ENCODE data around the gene TEAD2.
"Not testable (repeated sequence)": the region's sequence is repeated elsewhere in the genome, so short reads cannot be mapped to it uniquely, and the experiment has no call there.

TEAD2 gene

DNA sequence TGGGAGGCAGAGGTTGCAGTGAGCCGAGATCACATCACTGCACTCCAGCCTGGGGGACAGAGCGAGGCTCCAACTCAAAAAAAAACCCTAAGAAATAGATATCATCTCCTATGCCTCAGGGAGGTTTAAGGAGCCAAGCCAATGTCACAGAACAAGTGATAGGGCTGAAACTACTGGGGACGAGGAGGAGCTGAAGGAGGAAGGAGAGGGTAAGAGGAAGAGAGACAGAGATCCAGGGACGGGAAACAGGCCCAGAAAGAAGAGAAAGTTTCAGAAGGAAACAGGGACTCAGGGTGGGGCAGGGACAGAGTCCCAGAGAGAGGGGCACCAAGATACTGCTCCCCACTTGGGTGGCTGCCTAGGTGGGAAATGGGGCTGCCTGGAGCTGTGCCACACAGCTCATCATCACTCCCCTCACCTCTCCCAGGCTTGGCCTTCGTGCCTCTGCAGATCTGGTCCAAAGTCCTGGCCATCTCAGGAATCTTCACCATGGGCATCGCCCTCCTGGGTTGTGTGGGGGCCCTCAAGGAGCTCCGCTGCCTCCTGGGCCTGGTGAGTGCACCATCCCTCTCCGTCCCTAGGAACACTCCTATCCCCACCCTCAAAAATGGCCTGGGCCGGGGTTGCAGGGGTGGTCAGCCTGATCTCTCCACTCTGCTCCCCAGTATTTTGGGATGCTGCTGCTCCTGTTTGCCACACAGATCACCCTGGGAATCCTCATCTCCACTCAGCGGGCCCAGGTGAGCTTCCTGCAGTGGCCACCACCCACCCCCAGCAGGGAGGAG is 25.5 kb downstream of the TEAD2 start:
- peaks cover 4% of the 10 kb centered on the region; the same call in 1 of the 2 replicates for H3K36me3 ChIP-seq (ENCODE audit: insufficient read depth, low read length)
- H3K9me3 ChIP-seq (ENCODE audit: control insufficient read depth, insufficient read depth, low read length): no peaks in the 10 kb centered on the region
- H3K4me1 ChIP-seq (ENCODE audit: insufficient read depth, low read length): peaks cover 3% of the 10 kb centered on the region; the same call in 1 of the 2 replicates
- H3K9ac ChIP-seq (ENCODE audit: low read depth, low read length): no peak overlapping the region

DNA sequence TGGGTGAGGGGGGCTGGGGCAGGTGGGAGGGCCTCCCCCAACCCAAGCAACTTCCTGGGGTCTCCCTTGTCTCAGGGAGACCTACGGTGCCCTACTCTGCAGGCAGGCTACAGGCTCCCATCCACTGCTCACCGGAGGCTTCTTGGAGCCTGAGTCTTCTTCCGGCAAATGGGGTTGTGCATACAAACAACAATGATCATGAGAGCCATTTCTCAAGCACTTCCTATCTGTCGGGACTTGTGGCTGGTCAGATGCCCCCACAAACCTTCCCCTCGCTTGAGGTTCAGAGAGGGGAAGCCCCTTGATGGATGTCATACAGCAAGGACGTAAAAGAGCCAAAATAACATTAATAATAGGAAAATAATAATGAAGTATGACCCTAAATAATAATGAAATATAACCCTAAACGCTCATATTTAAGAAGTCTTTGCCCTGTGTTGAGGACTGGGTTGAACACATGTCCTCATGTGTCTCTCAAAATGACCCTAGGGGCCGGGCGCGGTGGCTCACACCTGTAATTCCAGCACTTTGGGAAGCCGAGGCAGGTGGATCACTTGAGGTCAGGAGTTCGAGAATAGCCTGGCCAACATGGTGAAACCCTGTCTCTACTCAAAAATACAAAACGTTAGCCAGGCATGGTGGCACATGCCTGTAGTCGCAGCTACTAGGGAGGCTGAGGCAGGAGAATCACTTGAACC is 26.3 kb downstream of the TEAD2 start:
- Histone ChIP-seq H3K4me1 (ENCODE audit: insufficient read depth, low read length) (peaks cover 3% of the 10 kb centered on the region; the same call in 1 of the 2 replicates), H3K36me3 (ENCODE audit: insufficient read depth, low read length) (no peaks in the 10 kb centered on the region), H3K9ac (ENCODE audit: low read depth, low read length) (no peak overlapping the region), H3K9me3 (ENCODE audit: control insufficient read depth, insufficient read depth, low read length) (no peaks in the 10 kb centered on the region)

DNA sequence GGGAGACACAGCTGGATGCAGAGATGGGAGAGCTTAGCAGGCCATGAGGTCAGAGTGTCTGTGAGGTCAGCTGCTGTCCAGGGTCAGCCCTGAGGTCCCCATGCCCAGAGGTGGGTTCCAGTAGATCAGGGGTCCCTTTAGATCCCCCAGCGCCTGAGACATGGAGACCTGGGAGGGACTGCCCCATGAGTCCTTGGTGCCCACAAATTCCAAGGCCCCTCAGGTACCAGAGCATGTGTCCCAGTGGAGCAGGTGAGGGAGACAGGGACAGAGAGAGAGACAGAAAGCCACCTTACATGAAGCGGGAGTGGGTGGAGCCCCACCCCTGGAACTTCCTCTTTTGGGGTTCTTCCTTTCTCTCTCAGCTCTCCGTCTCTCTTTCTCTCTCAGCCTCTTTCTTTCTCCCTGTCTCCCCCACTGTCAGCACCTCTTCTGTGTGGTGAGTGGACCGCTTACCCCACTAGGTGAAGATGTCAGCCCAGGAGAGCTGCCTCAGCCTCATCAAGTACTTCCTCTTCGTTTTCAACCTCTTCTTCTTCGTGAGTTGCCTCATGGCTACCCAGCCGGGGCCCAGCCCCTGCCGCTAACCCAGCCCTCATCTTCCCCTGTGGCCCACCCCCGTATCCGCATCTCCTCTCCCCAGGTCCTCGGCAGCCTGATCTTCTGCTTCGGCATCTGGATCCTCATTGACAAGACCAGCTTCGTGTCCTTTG is 27.0 kb downstream of the TEAD2 start, which contains the start of gene CD37:
TSS of gene CD37 (plus strand) at position 336 of the 713 bp plus-strand sequence. CDS start at position 471, 135 bp downstream.
- H3K9me3 ChIP-seq (ENCODE audit: control insufficient read depth, insufficient read depth, low read length): no peaks in the 10 kb centered on the region
- no peaks in the 10 kb centered on the region for H3K36me3 ChIP-seq (ENCODE audit: insufficient read depth, low read length)
- peaks cover 3% of the 10 kb centered on the region; the same call in 1 of the 2 replicates for H3K4me1 ChIP-seq (ENCODE audit: insufficient read depth, low read length)
- H3K9ac ChIP-seq (ENCODE audit: low read depth, low read length): no peak within 1 kb of the TSS

DNA sequence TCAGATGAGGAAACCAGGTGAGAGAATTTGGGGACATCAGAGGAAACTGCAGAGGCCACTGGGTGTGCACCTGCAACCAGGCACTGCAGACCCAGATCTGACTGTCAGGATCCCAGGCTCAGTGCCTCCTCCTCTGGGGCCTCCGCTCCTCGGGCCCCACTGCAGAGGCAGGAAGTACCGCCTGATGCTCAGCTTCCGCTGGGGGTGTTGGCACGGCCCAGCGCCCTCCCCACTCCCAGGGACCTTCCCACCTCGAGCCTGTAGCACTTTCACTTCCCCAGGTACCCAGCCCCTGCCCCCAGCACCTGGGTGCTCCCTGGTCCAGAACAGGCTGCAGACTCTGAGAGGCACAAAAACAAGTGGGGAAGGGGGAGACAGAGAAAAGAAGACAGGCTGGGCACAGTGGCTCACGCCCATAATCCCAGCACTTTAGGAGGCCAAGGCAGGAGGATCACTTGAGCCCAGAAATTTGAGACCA is 28.4 kb downstream of the TEAD2 start:
- peaks cover 3% of the 10 kb centered on the region; the same call in 1 of the 2 replicates for H3K4me1 ChIP-seq (ENCODE audit: insufficient read depth, low read length)
- no peak overlapping the region for H3K9ac ChIP-seq (ENCODE audit: low read depth, low read length)
- no peaks in the 10 kb centered on the region for H3K9me3 ChIP-seq (ENCODE audit: control insufficient read depth, insufficient read depth, low read length)
- no peaks in the 10 kb centered on the region for H3K36me3 ChIP-seq (ENCODE audit: insufficient read depth, low read length)

DNA sequence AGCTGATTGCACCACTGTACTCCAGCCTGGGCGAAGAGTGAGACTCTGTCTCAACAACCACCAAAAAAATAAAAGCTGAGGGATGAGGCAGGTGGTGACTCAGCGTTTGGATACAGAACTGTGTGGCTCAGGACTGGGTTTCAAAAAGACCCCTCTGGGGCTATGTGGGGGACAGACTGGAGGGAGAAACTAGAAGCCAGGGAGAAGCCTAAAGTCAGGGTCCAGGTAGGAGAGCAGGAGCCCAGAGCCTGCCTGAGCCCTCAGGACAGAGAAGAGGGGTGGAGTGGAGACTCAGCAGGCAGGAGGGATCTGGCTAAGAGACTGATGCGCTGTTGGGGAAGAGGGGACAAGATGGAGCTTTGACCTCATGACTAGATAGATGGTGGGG is 28.8 kb downstream of the TEAD2 start:
- Histone ChIP-seq H3K9me3 (ENCODE audit: control insufficient read depth, insufficient read depth, low read length) (no peaks in the 10 kb centered on the region), H3K4me1 (ENCODE audit: insufficient read depth, low read length) (peaks cover 3% of the 10 kb centered on the region; the same call in 1 of the 2 replicates), H3K9ac (ENCODE audit: low read depth, low read length) (no peak overlapping the region), H3K36me3 (ENCODE audit: insufficient read depth, low read length) (no peaks in the 10 kb centered on the region; the same call in 1 of the 2 replicates)

DNA sequence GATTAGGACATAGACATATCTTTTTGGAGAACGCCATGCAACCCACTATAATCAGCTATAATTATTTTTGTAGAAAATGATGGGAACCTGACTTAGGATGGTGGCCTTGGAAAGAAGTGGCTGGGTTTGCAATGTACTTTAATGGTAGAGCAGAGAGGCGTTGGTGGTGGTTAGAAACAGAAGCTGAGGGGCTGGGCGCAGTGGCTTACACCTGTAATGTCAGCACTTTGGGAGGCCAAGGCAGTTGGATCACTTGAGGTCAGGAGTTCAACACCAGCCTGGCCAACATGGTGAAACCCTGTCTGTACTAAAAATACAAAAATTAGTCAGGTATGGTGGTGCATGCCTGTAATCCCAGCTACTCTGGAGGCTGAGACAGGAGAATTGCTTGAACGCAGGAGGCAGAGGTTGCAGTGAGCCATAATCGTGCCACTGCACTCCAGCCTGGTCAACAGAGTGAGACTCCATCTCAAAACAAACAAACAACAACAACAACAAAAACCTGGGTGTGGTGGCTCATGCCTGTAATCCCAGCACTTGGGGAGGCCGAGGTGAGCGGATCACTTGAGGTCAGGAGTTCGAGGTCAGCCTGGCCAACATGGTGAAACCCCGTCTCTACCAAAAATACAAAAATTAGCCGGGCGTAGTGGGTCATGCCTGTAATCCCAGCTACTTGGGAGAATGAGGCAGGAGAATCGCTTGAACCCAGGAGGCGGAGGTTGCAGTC is 29.4 kb downstream of the TEAD2 start:
- H3K4me1 ChIP-seq (ENCODE audit: insufficient read depth, low read length); H3K36me3 ChIP-seq (ENCODE audit: insufficient read depth, low read length); H3K9ac ChIP-seq (ENCODE audit: low read depth, low read length); H3K9me3 ChIP-seq (ENCODE audit: control insufficient read depth, insufficient read depth, low read length): not testable (repeated sequence)

DNA sequence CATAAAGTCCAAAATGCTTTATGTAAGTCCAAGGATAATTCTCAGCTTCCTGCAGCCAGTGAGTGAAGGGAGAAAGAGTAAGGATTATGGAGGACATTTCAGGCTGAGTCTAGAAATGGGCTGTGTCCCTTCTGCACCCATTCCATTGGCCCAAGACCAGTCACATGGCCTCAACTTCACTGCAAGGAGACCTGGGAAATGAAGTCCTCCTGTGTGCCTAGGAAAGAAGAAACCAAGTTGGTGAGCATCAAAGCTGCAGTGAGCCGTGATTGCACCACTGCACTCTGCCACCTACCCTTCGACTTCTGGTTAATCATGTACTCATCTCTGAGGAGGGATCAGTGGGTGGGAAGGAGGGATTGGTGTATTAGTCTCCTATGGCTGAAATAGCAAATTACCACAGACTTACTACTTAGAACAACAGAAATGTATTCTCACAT is 30.6 kb downstream of the TEAD2 start:
- no peak overlapping the region for H3K9ac ChIP-seq (ENCODE audit: low read depth, low read length)
- no peaks in the 10 kb centered on the region; the same call in 1 of the 2 replicates for H3K4me1 ChIP-seq (ENCODE audit: insufficient read depth, low read length)
- H3K36me3 ChIP-seq (ENCODE audit: insufficient read depth, low read length): no peaks in the 10 kb centered on the region; the same call in 1 of the 2 replicates
- H3K9me3 ChIP-seq (ENCODE audit: control insufficient read depth, insufficient read depth, low read length): no peaks in the 10 kb centered on the region

DNA sequence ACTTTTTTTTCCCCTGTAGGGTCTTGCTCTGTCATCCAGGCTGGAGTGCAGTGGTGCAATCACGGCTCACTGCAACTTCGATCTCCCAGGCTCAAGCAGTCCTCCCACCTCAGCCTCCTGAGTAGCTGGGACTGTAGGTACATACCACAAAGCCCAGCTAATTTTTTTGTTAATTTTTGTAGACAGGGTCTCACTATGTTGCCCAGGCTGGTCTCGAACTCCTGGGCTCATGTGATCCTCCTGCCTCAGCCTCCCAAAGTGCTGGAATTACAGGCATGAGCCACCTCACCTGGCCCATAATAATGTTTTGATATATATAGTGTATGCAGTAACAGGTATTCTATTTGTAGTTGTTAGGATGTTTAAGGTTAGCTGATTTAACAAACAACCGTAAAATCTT is 31.0 kb downstream of the TEAD2 start:
- not testable (repeated sequence) for H3K4me1 ChIP-seq (ENCODE audit: insufficient read depth, low read length); H3K9me3 ChIP-seq (ENCODE audit: control insufficient read depth, insufficient read depth, low read length); H3K36me3 ChIP-seq (ENCODE audit: insufficient read depth, low read length); H3K9ac ChIP-seq (ENCODE audit: low read depth, low read length)

DNA sequence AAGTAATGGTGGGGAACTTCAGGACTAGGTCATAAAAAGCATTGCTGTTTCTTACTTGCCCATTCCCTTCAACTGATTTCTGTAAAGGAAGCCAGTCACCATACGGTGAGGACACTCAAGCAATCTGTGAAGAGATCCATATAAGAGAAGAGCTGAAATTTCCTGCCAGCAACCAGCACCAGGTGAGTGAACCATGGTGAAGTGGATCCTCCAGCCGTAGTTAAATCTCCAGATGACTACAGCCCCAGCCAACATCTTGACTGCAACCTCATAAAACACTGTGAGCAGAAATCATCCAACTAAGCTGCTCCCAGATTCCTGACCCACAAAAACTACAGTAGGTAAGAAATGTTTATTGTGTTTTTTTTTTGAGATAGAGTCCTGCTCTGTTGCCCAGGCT is 33.5 kb downstream of the TEAD2 start:
- Histone ChIP-seq H3K9me3 (ENCODE audit: control insufficient read depth, insufficient read depth, low read length) (no peaks in the 10 kb centered on the region), H3K4me1 (ENCODE audit: insufficient read depth, low read length) (no peaks in the 10 kb centered on the region; the same call in 1 of the 2 replicates), H3K36me3 (ENCODE audit: insufficient read depth, low read length) (no peaks in the 10 kb centered on the region; the same call in 1 of the 2 replicates), H3K9ac (ENCODE audit: low read depth, low read length) (no peak overlapping the region)

DNA sequence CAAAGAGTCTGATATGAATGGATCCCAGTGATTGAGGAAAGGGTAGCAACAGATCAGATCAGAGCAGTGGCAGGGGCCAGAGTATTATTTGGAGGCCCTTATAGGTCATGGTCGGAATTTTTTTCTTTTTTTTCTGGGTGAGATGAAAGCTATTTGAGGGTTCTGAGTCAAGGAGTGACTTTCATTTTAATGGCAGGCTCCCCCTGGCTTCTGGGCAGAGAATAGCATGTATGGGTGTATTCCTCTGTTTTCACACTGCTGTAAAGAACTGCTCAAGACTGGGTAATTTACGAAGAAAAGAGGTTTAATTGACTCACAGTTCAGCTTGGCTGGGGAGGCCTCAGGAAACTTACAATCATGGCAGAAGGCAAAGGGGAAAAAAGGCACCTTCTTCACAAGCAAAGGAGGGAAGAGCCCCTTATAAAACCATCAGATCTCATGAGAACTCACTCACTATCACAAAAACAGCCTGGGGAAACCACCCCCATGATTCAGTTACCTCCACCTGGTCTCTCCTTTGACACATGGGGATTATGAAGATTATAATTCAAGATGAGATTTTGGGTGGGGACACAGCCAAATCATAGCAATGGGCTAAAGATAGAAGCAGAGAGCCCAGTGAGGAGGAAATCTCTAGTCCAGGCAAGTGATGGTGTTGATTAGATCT is 34.2 kb downstream of the TEAD2 start:
- Histone ChIP-seq H3K9me3 (ENCODE audit: control insufficient read depth, insufficient read depth, low read length) (no peaks in the 10 kb centered on the region), H3K9ac (ENCODE audit: low read depth, low read length) (no peak overlapping the region), H3K36me3 (ENCODE audit: insufficient read depth, low read length) (no peaks in the 10 kb centered on the region; the same call in 1 of the 2 replicates), H3K4me1 (ENCODE audit: insufficient read depth, low read length) (no peaks in the 10 kb centered on the region)

DNA sequence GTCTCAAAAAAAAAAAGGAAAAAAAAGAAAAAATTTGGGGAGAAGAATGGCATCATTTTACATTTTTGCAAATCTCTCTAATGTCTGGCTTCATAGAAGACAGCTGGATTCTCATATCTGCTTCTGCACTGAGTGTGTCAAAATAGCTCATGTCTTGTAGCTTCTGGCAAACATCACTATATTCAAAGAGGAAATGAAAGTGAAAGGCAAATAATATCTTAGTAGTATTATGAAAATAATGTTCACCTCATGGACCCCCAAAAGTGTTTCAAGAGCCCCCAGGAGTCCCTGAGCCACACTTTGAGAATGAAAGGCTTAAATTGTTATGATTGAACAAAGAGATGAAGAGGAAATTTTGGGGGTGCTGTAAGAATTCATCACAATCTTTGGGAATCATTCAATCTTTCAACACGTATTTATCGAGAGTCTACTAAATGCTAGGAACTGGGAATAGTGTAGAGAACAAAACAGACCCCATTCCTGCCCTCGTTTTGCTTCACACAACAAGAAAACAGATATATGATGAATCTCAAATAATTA is 36.0 kb downstream of the TEAD2 start:
- H3K9ac ChIP-seq (ENCODE audit: low read depth, low read length): no peak overlapping the region
- no peaks in the 10 kb centered on the region; the same call in 1 of the 2 replicates for H3K36me3 ChIP-seq (ENCODE audit: insufficient read depth, low read length)
- H3K4me1 ChIP-seq (ENCODE audit: insufficient read depth, low read length): no peaks in the 10 kb centered on the region
- no peaks in the 10 kb centered on the region for H3K9me3 ChIP-seq (ENCODE audit: control insufficient read depth, insufficient read depth, low read length)

DNA sequence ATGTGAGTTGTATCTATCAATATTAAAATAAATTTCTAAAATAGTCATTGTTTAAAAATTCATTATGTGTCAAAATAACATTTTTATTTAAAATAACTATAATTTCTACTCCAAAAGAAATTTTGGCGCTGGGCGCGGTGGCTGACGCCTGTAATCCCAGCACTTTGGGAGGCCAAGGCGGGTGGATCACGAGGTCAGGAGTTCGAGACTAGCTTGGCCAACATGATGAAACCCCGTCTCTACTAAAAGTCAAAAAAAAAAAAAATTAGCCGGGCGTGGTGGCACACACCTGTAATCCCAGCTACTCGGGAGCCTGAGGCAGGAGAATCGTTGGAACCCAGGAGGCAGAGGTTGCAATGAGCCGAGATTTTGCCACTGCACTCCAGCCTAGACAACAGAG is 36.5 kb downstream of the TEAD2 start:
- H3K9me3 ChIP-seq (ENCODE audit: control insufficient read depth, insufficient read depth, low read length); H3K36me3 ChIP-seq (ENCODE audit: insufficient read depth, low read length); H3K4me1 ChIP-seq (ENCODE audit: insufficient read depth, low read length); H3K9ac ChIP-seq (ENCODE audit: low read depth, low read length): not testable (repeated sequence)

Data from ES-I3 (cell line).